ENCODE results near the gene SELENBP1. TPM values are rescaled to one million over a fixed set of nuclear protein-coding genes. Genes with fewer than 3 reads are reported as not detected.

Gene SELENBP1
- total and polyA plus RNA-seq, 9 of the 15 experiments (the other 6 are each of a cell fraction or from before 2014, with no cell fraction given) = 25.8 to 81.2 (median 47.1) TPM

GRCh38 chr1:151346769-151347522 lies 25.6 kb downstream of the SELENBP1 start, which contains the start of gene RFX5 (continued):
- TF ChIP-seq ZBTB1 (CRISPR knock-in tag; IDR thresholded peaks at IDR 0.05; ENCODE audit: borderline replicate concordance, low read depth) (no peak), SMARCE1 (IDR thresholded peaks at IDR 0.05) (peak; percentile 73), HLTF (IDR thresholded peaks at IDR 0.05) (no peak), ZNF41 (CRISPR knock-in tag; conservative IDR thresholded peaks at IDR 0.05) (no peak), ZNF609 (CRISPR knock-in tag; IDR thresholded peaks at IDR 0.05; ENCODE audit: borderline replicate concordance) (no peak), JUN (IDR thresholded peaks at IDR 0.05; ENCODE audit: borderline replicate concordance, low read depth, low read length) (no peak), JUN (CRISPR knock-in tag; IDR thresholded peaks at IDR 0.05; ENCODE audit: borderline replicate concordance) (peak; percentile 19; the same call in 1 of the 2 replicates), NONO (IDR thresholded peaks at IDR 0.05; ENCODE audit: low read depth in 2 of 2, low read length in 1 of 2) (peak in 1 of 2 experiments; percentile 59; a peak in 1 of 4 replicates), ZNF79 (CRISPR knock-in tag; IDR thresholded peaks at IDR 0.05; ENCODE audit: low read depth) (no peak), EWSR1 (IDR thresholded peaks at IDR 0.05; ENCODE audit: borderline replicate concordance, low read depth, partially characterized antibody) (no peak), CXXC5 (CRISPR knock-in tag; IDR thresholded peaks at IDR 0.05) (peak; percentile 79), SMAD2 (IDR thresholded peaks at IDR 0.05; ENCODE audit: low read depth, low read length) (no peak), ZFP36 (IDR thresholded peaks at IDR 0.05; ENCODE audit: low read depth, low read length, partially characterized antibody) (no peak), ZNF347 (CRISPR knock-in tag; IDR thresholded peaks at IDR 0.05; ENCODE audit: low read depth) (no peak), ZNF644 (tag; IDR thresholded peaks at IDR 0.05; ENCODE audit: low read depth) (no peak), MTA3 (IDR thresholded peaks at IDR 0.05; ENCODE audit: borderline replicate concordance) (peak; percentile 35; the same call in 1 of the 2 replicates), ZNF75A (CRISPR knock-in tag; IDR thresholded peaks at IDR 0.05) (no peak), LARP7 (IDR thresholded peaks at IDR 0.05) (0 out of 2 replicates have a peak, but pooled peaks have one; percentile 59), MAX (CRISPR knock-in tag; IDR thresholded peaks at IDR 0.05) (peak; percentile 93)
- TF ChIP-seq, protein P1, sequence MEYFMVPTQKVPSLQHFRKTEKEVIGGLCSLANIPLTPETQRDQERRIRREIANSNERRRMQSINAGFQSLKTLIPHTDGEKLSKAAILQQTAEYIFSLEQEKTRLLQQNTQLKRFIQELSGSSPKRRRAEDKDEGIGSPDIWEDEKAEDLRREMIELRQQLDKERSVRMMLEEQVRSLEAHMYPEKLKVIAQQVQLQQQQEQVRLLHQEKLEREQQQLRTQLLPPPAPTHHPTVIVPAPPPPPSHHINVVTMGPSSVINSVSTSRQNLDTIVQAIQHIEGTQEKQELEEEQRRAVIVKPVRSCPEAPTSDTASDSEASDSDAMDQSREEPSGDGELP (CRISPR knock-in tag; IDR thresholded peaks at IDR 0.05; ENCODE audit: borderline replicate concordance) = peak; percentile 71; the same call in 1 of the 2 replicates
- TF ChIP-seq, protein P2, sequence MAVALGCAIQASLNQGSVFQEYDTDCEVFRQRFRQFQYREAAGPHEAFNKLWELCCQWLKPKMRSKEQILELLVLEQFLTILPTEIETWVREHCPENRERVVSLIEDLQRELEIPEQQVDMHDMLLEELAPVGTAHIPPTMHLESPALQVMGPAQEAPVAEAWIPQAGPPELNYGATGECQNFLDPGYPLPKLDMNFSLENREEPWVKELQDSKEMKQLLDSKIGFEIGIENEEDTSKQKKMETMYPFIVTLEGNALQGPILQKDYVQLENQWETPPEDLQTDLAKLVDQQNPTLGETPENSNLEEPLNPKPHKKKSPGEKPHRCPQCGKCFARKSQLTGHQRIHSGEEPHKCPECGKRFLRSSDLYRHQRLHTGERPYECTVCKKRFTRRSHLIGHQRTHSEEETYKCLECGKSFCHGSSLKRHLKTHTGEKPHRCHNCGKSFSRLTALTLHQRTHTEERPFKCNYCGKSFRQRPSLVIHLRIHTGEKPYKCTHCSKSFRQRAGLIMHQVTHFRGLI (CRISPR knock-in tag; IDR thresholded peaks at IDR 0.05) = no peak
